ENCODE measurements around the gene GLS. TPM values are rescaled to one million over a fixed set of nuclear protein-coding genes. Genes with fewer than 3 reads are reported as not detected.

Gene GLS
- total RNA-seq, 2 donors from 2014 or later = 415 to 476 TPM

DNA sequence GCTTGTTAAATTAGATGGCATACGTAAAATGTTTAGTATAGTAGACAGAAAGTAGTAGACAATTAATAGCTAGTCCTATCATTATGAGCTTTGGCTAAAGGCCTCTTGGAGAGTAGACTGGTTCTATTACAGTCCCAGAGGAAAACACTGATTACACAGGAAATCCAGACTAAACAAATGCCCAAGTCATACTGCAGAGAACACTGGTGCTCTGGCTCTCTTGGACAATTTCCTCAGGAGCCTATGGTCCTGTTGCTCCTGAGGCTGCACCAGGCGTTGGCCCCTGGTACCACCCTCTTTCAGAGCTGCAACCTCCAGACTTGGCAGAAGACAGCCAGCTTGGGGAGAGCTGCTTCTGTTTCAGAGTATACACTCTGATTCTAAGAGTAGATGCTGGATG, 91.6 kb downstream of the GLS start:
- Histone ChIP-seq H3K36me3 (peaks cover 33% of the 10 kb centered on the region), H3K27ac (no peak overlapping the region), H3K27me3 (replicated peaks; ENCODE audit: insufficient read depth) (no peaks in the 10 kb centered on the region), H3K4me1 (ENCODE audit: control insufficient read depth in 1 of 2, low read depth in 2 of 2) (peaks cover 3 to 25% of the 10 kb centered on the region in 2 donors), H3K4me3 (no peak overlapping the region), H3K9me3 (no peaks in the 10 kb centered on the region)
- TF ChIP-seq, protein P1, sequence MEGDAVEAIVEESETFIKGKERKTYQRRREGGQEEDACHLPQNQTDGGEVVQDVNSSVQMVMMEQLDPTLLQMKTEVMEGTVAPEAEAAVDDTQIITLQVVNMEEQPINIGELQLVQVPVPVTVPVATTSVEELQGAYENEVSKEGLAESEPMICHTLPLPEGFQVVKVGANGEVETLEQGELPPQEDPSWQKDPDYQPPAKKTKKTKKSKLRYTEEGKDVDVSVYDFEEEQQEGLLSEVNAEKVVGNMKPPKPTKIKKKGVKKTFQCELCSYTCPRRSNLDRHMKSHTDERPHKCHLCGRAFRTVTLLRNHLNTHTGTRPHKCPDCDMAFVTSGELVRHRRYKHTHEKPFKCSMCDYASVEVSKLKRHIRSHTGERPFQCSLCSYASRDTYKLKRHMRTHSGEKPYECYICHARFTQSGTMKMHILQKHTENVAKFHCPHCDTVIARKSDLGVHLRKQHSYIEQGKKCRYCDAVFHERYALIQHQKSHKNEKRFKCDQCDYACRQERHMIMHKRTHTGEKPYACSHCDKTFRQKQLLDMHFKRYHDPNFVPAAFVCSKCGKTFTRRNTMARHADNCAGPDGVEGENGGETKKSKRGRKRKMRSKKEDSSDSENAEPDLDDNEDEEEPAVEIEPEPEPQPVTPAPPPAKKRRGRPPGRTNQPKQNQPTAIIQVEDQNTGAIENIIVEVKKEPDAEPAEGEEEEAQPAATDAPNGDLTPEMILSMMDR (IDR thresholded peaks at IDR 0.05) = no peak
- ATAC-seq (ENCODE audit: insufficient number of reproducible peaks, low FRiP score, low read depth) (no peak), DNase-seq (ENCODE audit: low spot score) (no peak)

DNA sequence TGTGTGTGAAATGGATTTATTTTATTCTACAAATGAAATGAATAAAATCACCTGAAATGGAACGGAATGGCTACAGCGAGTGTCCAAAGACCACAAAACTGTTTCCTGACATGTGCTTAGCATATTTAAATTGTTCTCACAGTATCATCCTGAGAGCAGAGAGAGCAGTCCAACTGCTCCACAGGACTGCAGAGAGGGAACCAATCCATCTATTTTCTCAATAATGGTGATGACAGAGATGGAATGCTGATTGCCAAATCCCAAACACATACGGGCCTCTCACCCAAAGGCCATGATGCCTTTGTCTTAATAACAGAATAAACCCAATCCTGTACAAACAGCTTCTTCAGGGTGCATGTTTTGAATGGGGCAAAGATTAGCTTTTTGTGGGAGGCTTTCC, 92.2 kb downstream of the GLS start:
- peaks cover 3 to 25% of the 10 kb centered on the region in 2 donors for H3K4me1 ChIP-seq (ENCODE audit: control insufficient read depth in 1 of 2, low read depth in 2 of 2)
- TF ChIP-seq, protein P1 (IDR thresholded peaks at IDR 0.05) = no peak
- no peak for DNase-seq (ENCODE audit: low spot score)
- no peak for ATAC-seq (ENCODE audit: insufficient number of reproducible peaks, low FRiP score, low read depth)
- H3K27ac ChIP-seq = no peak overlapping the region
- H3K4me3 ChIP-seq = no peak overlapping the region
- no peaks in the 10 kb centered on the region for H3K27me3 ChIP-seq (replicated peaks; ENCODE audit: insufficient read depth)
- H3K9me3 ChIP-seq = no peaks in the 10 kb centered on the region
- H3K36me3 ChIP-seq = peaks cover 33% of the 10 kb centered on the region

DNA sequence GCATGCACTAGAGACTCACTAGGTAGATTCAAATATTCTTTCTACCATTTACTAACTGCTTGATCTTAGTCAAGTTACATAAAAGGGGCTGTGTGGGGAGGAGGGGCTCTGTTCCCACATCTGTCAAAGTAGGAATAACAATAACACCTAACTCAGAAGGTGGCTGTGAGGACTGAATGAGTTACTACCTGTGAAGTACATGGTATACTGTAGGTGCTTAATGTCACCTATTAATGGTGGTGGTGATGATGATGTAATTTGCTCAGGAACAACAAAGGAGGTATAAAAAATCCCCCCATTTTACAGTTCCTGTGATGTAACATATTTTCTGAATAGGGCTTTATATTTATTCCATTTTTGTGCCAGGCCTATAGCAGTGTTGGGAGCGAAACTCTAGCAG, 92.6 kb downstream of the GLS start:
- ATAC-seq (ENCODE audit: insufficient number of reproducible peaks, low FRiP score, low read depth) = no peak
- Histone ChIP-seq H3K27ac (no peak overlapping the region), H3K9me3 (no peaks in the 10 kb centered on the region), H3K4me3 (no peak overlapping the region), H3K36me3 (peaks cover 33% of the 10 kb centered on the region), H3K27me3 (replicated peaks; ENCODE audit: insufficient read depth) (no peaks in the 10 kb centered on the region), H3K4me1 (ENCODE audit: control insufficient read depth in 1 of 2, low read depth in 2 of 2) (peaks cover 3 to 25% of the 10 kb centered on the region in 2 donors)
- DNase-seq (ENCODE audit: low spot score) = no peak
- TF ChIP-seq, protein P1 (IDR thresholded peaks at IDR 0.05) = no peak

DNA sequence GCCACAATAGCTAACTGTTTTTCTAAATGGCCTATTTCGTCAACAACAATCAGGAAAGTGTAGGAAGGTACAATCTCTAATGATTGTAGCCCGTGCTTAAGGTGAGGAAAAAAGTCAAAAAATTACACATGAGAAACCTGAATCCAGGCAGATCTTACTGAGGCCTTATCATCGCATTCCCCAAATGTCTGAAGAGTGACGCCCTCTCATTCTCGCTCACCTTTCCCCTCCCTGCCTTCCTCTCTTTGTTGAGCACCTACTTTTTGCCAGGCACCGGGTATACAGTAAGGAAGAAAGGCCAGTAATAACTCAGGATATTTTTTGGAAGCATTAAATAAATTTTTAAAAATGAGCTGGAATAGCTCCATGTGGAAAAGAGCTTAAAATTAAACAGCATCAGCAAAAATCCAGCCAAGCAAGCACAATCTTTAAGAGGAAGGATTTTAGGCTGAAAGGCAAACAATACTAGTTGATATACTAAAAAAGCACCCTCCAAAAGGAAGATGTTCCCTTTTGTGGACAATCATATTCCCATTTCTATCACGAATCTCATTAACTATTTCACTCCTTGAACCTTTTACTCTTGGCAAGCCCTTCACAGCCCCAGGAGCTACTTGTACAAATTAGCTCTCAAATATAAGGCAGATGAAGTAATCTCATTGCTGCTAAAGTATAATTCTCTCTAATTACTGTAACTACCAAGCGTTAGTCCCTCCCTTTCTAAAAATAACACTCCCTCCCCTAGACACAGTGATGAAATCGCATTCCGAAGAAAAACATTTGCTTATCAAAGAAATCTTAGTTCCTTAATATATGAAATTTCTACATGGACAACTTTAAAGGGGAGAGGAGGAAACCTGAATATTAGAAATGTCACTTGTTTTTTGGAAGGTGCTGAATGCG, 93.4 kb downstream of the GLS start:
- H3K4me3 ChIP-seq = no peak overlapping the region
- ATAC-seq (ENCODE audit: insufficient number of reproducible peaks, low FRiP score, low read depth) (no peak), DNase-seq (ENCODE audit: low spot score) (no peak)
- no peaks in the 10 kb centered on the region for H3K27me3 ChIP-seq (replicated peaks; ENCODE audit: insufficient read depth)
- H3K9me3 ChIP-seq = no peaks in the 10 kb centered on the region
- peaks cover 3 to 25% of the 10 kb centered on the region in 2 donors for H3K4me1 ChIP-seq (ENCODE audit: control insufficient read depth in 1 of 2, low read depth in 2 of 2)
- peaks cover 36% of the 10 kb centered on the region for H3K36me3 ChIP-seq
- H3K27ac ChIP-seq = no peak overlapping the region
- TF ChIP-seq, protein P1 (IDR thresholded peaks at IDR 0.05) = no peak

DNA sequence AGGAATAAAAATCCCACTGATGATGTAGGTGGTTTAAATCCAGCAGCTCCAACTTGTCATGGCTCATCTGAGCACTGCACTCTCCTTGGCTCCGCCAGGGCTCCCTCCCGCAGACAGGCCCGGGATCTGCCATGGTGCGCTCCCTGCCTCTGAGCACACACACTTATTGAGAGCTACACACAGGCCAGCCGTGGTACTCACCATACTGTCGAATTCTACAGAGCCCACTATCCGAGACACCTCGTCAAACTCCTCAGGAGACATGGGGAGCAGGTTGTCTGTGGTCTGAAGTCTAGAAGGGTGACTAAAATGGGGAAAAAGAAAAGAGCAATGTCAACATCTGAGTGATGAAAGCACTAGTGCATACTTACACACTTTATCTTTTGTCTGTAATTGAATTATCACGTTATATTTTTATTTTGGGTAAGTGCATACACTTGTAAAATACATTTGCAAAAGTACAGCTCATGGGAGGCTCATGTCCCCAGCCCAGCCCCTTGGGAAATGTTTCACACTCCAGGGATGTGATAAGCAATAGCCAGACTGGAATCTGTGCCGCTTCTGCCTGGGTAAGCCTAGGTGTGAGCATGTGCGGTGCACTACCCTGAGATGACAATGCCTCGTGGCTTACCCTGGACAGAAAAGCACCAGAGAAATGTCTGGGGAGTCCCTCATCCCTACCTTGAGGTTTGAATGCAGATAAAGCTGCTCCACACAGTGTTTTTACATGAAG, 94.2 kb downstream of the GLS start:
- TF ChIP-seq, protein P1 (IDR thresholded peaks at IDR 0.05) = no peak
- no peak for DNase-seq (ENCODE audit: low spot score)
- no peak overlapping the region for H3K27ac ChIP-seq
- no peaks in the 10 kb centered on the region for H3K9me3 ChIP-seq
- no peaks in the 10 kb centered on the region for H3K27me3 ChIP-seq (replicated peaks; ENCODE audit: insufficient read depth)
- H3K4me1 ChIP-seq (ENCODE audit: control insufficient read depth in 1 of 2, low read depth in 2 of 2) = peaks cover 3 to 26% of the 10 kb centered on the region in 2 donors
- peaks cover 32% of the 10 kb centered on the region for H3K36me3 ChIP-seq
- no peak for ATAC-seq (ENCODE audit: insufficient number of reproducible peaks, low FRiP score, low read depth)
- no peak overlapping the region for H3K4me3 ChIP-seq

All from thoracic aorta (tissue), 2 donors.